MM.1S (cell line): Measurements from ENCODE around the gene SMO.

Experiments used
- CTCF ChIP-seq: fragments of 300-600 bp; sonication (generic); IDR thresholded peaks from 2 replicates; pipeline ENCODE4 v1.5.1; 2016; ENCODE audit warnings: antibody characterized with exemption, low read length, mixed read lengths
- EZH2 ChIP-seq: fragments of 300-600 bp; sonication (generic); optimal IDR thresholded peaks from 2 replicates; pipeline ENCODE3; 2017; ENCODE audit warnings: low read depth, mild to moderate bottlenecking, antibody characterized with exemption, low read length, mixed read lengths

GRCh38 chr7:129257168-129257567, 68.7 kb downstream of the SMO start:
- TF ChIP-seq CTCF: no peak
- TF ChIP-seq EZH2: no peak
